Measurements from ENCODE around the gene SLAMF1.

- TF ChIP-seq CTCF (IDR thresholded peaks at IDR 0.05; ENCODE audit: low read depth, low read length) (no peak), EZH2phosphoT487 (IDR thresholded peaks at IDR 0.05; ENCODE audit: low read depth) (no peak)
These were observed 18.0 kb downstream of the SLAMF1 start for GRCh38 chr1:160628799-160629263.
